GM18511 (cell line): ENCODE data around the gene ANKRD24.
"Not testable (repeated sequence)": the region's sequence is repeated elsewhere in the genome, so short reads cannot be mapped to it uniquely, and the experiment has no call there.

ENCODE experiments used
- ATAC-seq: cut with Tn5 transposase; IDR thresholded peaks from one replicate; pipeline ENCODE4 v1.9.1; 2021; ENCODE audit warnings: mild to moderate bottlenecking, moderate library complexity; ENCODE audit not compliant: unreplicated experiment

ANKRD24 gene

DNA sequence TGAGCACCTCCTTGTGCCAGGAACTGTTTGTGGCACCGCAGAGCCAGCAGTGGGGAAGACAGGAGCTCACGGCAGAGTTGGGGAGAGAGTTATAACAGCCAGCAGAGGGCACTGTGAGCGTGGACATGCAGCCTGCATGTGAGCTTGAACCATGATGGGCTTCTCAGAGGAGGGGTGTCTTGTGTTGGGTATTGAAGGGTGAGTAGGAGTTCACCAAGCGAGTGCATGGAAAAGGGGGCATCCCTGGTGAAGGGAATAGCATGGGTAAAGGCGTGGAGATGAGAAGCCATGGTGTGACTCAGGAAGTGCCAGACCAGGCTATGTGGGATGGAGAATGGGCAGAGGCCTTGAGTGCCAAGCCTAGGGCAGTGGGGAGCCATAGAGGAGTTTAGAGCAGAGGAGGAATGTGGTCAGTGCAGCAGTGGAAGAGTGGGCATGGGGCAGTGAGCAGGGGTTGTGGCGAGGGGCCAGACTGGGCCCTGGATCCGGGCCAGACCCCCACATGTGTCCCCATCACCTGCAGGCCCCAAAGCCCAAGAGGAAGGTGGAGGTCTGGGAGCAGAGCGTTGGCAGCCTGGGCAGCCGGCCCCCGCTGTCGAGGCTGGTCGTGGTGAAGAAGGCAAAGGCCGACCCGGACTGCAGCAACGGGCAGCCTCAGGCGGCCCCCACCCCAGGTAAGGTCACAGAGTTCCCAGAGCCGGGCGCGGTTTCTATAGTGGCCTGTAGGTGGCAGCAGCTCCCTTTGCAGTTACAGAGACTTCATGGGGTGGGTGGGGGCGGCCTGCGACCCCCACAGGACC is 84.8 kb downstream of the ANKRD24 start:
- no peak for ATAC-seq

DNA sequence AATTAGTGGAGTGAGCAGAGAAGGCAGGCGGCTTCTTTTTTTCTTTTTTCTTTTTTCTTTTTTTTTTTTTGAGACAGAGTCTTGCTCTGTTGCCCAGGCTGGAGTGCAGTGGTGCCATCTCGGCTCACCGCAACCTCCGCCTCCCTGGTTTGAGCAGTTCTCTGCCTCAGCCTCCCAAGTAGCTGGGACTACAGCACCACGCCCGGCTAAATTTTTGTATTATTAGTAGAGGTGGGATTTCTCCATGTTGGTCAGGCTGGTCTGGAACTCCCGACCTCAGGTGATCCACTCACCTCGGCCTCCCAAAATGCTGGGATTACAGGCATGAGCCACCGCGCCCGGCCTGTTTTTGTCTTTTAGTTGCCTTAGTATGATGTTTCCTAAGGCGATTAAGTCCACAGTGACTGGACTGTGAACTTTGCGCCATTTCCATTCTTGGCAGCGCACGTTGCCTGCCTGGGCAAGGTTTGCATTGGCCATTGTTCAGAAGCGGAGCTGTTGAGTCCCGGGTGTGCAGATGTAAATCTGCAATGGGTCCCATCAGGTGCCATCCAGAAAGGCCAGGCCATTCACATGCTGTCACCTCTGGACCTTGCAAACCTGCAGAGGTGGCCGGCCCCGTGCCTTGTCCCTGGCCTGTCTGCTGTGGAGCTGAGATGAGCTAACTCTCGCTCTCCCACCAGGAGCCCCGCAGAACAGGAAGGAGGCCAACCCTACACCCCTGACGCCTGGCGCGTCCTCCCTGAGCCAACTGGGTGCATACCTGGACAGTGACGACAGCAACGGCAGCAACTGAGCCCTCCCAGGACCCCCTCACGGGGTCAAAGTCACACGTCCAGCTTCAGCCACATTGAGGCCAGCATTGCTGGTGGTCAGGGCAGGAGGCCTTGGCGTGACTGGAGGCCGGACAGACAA is 85.7 kb downstream of the ANKRD24 start:
- no peak for ATAC-seq

DNA sequence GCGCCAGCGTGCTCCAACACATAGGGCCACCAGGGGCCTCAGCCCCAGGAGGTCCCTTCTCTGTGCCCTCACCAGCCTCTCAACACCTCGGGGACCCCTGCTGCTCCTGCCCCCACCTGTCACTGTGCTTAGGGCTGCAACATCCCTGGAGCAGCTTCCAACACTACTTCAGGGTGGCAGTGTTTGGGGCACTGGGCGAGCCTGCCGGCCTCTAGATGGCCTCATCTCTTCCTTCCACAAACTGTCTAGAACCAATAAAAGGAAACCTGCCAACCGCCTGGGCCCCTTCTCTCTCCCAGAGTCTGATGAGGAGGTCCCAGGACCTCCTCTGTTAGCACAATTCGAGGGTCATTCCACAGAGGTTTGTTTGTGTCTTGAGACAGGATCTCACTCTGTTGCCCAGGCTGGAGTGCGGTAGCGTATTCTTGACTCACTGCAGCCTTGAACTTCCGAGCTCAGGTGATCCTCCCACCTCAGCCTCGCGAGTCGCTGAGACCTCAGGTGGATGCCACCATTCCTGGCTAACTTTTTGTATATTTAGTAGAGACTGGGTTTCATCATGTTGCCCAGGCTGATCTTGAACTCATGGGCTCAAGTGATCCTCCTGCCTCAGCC is 86.4 kb downstream of the ANKRD24 start:
- ATAC-seq: no peak

DNA sequence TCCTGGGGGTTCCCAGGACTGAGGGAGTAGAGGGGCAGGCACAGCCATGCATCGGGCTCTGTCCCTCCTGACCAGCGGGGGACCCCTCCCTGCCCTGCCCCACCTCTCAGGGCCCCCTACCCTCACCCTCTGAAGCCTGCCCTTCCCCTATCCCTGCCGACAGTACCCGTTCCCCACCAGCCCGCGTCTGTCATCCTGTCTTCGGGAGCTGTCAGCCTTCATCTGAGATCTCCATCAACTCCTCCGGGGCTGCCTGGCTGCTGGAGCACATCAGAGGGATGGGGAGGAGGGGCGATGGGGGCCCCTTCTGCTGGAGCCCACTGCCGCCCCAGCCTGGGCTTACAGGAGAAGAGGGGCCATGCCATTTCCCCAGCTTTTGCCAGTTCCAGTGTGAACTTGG is 90.4 kb downstream of the ANKRD24 start:
- no peak for ATAC-seq

DNA sequence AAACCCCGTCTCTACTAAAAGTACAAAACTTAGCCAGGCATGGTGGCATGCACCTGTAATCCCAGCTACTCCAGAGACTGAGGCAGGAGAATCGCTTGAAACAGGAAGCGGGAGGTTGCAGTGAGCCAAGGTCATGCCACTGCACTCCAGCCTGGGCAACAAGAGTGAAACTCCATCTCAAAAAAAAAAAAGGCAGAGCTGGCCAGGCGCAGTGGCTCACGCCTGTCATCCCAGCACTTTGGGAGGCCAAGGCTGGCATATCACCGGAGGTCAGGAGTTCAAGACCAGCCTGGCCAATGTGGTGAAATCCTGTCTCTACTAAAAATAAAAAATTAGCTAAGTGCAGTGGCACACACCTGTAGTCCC is 91.8 kb downstream of the ANKRD24 start:
- ATAC-seq: not testable (repeated sequence)
